ENCODE measurements around the gene EXOC6. TPM values are rescaled to one million over a fixed set of nuclear protein-coding genes. Genes with fewer than 3 reads are reported as not detected.

The EXOC6 gene
- total RNA-seq, 2 experiments from 2014 or later, result 8.0 to 9.4 TPM

DNA sequence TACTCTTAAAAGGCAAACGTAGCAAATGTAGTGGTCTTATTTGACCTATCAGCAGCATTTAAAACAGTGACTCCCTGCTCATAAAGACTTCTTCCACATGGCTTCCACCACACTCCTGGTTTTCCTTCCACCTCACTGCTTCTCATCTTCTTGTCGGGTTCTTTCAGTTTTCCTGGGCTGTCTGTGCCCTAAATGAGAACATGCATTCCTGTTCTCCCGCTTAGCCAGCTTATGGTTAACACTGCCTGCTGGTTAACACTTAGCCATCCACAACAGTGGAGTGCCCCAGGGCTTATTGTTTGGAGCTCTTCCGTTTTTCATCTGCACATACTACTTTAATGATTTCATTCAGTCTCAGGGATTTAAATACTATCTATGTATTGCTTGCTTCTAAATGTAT, 34.3 kb upstream of the EXOC6 start:
- BruUV-seq (replicated peaks), result no TSS peak
- no peak overlapping the region for H3K4me2 ChIP-seq (ENCODE audit: low read length)
- H3K9me2 ChIP-seq (ENCODE audit: insufficient read depth, low read length), result no peaks in the 10 kb centered on the region
- H2AFZ ChIP-seq (ENCODE audit: low read length), result no peak overlapping the region
- ChIA-PET CTCF (ENCODE audit: unreplicated experiment) (no interaction called here), POLR2A (no interaction called here)
- no peaks in the 10 kb centered on the region for H4K20me1 ChIP-seq (ENCODE audit: insufficient read depth, low read length)
- no peaks in the 10 kb centered on the region for H3K9me3 ChIP-seq (ENCODE audit: low read length)
- H3K4me3 ChIP-seq (ENCODE audit: low read depth, low read length, poor library complexity, severe bottlenecking), result no peak overlapping the region
- peaks cover 18% of the 10 kb centered on the region for H3K4me1 ChIP-seq (ENCODE audit: insufficient read depth, low read length, poor library complexity, severe bottlenecking)
- H3K36me3 ChIP-seq (ENCODE audit: insufficient read depth, low read length), result no peaks in the 10 kb centered on the region
- intact Hi-C loops (cut with micrococcal nuclease; ENCODE audit: unreplicated experiment), result no loop called here
- no peak for DNase-seq (ENCODE audit: low spot score)
- H3K27ac ChIP-seq (ENCODE audit: low read depth, low read length, poor library complexity, severe bottlenecking), result no peak overlapping the region
- TF ChIP-seq EZH2phosphoT487 (IDR thresholded peaks at IDR 0.05; ENCODE audit: borderline replicate concordance, low read depth, low read length), result no peak
- TF ChIP-seq, protein P1, sequence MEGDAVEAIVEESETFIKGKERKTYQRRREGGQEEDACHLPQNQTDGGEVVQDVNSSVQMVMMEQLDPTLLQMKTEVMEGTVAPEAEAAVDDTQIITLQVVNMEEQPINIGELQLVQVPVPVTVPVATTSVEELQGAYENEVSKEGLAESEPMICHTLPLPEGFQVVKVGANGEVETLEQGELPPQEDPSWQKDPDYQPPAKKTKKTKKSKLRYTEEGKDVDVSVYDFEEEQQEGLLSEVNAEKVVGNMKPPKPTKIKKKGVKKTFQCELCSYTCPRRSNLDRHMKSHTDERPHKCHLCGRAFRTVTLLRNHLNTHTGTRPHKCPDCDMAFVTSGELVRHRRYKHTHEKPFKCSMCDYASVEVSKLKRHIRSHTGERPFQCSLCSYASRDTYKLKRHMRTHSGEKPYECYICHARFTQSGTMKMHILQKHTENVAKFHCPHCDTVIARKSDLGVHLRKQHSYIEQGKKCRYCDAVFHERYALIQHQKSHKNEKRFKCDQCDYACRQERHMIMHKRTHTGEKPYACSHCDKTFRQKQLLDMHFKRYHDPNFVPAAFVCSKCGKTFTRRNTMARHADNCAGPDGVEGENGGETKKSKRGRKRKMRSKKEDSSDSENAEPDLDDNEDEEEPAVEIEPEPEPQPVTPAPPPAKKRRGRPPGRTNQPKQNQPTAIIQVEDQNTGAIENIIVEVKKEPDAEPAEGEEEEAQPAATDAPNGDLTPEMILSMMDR (conservative IDR thresholded peaks at IDR 0.05; ENCODE audit: low read length), result no peak
- H3K79me2 ChIP-seq (ENCODE audit: insufficient read depth, low read depth, low read length), result no peaks in the 10 kb centered on the region

DNA sequence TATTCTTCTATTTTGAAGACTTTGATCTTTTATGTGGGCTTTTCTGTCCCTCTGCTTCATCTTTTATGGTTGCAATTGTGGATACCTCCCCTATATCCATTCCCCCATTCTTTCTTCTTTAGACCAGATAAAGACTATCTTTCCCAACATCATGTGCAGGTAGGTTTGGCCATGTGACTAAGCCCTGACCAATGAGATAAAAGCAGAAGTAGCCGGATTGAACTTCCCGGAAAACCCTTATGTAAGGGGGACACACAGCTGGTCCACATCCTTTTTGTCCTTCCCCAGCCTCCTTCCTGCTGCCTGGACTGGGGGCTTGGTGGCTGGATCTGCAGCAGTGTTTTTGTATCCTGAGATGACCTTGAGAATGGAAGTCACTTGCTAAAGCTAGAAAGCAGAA, 33.5 kb upstream of the EXOC6 start:
- ChIA-PET POLR2A (no interaction called here), CTCF (ENCODE audit: unreplicated experiment) (no interaction called here)
- H2AFZ ChIP-seq (ENCODE audit: low read length), result no peak overlapping the region
- no peak for DNase-seq (ENCODE audit: low spot score)
- no peaks in the 10 kb centered on the region for H4K20me1 ChIP-seq (ENCODE audit: insufficient read depth, low read length)
- H3K36me3 ChIP-seq (ENCODE audit: insufficient read depth, low read length), result no peaks in the 10 kb centered on the region
- H3K4me2 ChIP-seq (ENCODE audit: low read length), result no peak overlapping the region
- H3K9me3 ChIP-seq (ENCODE audit: low read length), result no peaks in the 10 kb centered on the region
- H3K27ac ChIP-seq (ENCODE audit: low read depth, low read length, poor library complexity, severe bottlenecking), result no peak overlapping the region
- intact Hi-C loops (cut with micrococcal nuclease; ENCODE audit: unreplicated experiment), result no loop called here
- no peaks in the 10 kb centered on the region for H3K79me2 ChIP-seq (ENCODE audit: insufficient read depth, low read depth, low read length)
- no peak overlapping the region for H3K4me3 ChIP-seq (ENCODE audit: low read depth, low read length, poor library complexity, severe bottlenecking)
- peaks cover 10% of the 10 kb centered on the region for H3K4me1 ChIP-seq (ENCODE audit: insufficient read depth, low read length, poor library complexity, severe bottlenecking)
- TF ChIP-seq, protein P1 (conservative IDR thresholded peaks at IDR 0.05; ENCODE audit: low read length), result no peak
- TF ChIP-seq EZH2phosphoT487 (IDR thresholded peaks at IDR 0.05; ENCODE audit: borderline replicate concordance, low read depth, low read length), result no peak
- no peaks in the 10 kb centered on the region for H3K9me2 ChIP-seq (ENCODE audit: insufficient read depth, low read length)
- no TSS peak for BruUV-seq (replicated peaks)

DNA sequence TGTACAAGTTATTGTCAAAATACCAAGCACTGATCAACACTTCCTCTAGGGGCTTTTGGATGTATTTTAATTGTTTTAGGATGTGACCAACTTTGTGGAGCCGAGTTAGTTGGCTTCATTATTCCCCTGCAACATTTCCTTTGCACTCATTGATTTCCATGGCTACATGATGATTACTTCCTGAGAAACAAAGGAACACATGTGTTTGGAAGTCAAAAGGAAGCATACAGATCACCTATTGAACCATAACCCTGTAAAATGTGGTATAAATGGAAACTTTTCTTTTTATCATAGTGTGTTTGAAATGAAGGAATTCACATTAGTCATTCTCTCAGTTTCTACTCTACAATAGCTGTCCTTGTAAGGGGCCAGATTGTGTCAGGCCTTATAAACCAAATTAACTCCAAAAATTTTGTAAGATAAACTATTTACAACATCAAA, 32.2 kb upstream of the EXOC6 start:
- intact Hi-C loops (cut with micrococcal nuclease; ENCODE audit: unreplicated experiment), result no loop called here
- no TSS peak for BruUV-seq (replicated peaks)
- Histone ChIP-seq H2AFZ (ENCODE audit: low read length) (no peak overlapping the region), H3K36me3 (ENCODE audit: insufficient read depth, low read length) (no peaks in the 10 kb centered on the region), H3K79me2 (ENCODE audit: insufficient read depth, low read depth, low read length) (no peaks in the 10 kb centered on the region), H3K4me2 (ENCODE audit: low read length) (no peak overlapping the region), H3K9me3 (ENCODE audit: low read length) (no peaks in the 10 kb centered on the region), H3K9me2 (ENCODE audit: insufficient read depth, low read length) (no peaks in the 10 kb centered on the region), H4K20me1 (ENCODE audit: insufficient read depth, low read length) (no peaks in the 10 kb centered on the region), H3K4me3 (ENCODE audit: low read depth, low read length, poor library complexity, severe bottlenecking) (no peak overlapping the region), H3K4me1 (ENCODE audit: insufficient read depth, low read length, poor library complexity, severe bottlenecking) (peaks cover 4% of the 10 kb centered on the region), H3K27ac (ENCODE audit: low read depth, low read length, poor library complexity, severe bottlenecking) (no peak overlapping the region)
- DNase-seq (ENCODE audit: low spot score), result no peak
- TF ChIP-seq, protein P1 (conservative IDR thresholded peaks at IDR 0.05; ENCODE audit: low read length), result no peak
- no peak for TF ChIP-seq EZH2phosphoT487 (IDR thresholded peaks at IDR 0.05; ENCODE audit: borderline replicate concordance, low read depth, low read length)
- CTCF ChIA-PET (ENCODE audit: unreplicated experiment), result no interaction called here
- POLR2A ChIA-PET, result interaction anchor here (1.0 kb wide), 1 partner anchor 14 kb away, joined by 4 read pairs; no protein-coding TSS in a partner anchor
